Adrenal gland (tissue), 5 donors: Measurements from ENCODE around the gene CBLN3.

Source experiments
- POLR2A ChIP-seq, 2 donors: fragments of 450-650 bp; IDR thresholded peaks; one replicate each; pipeline ENCODE4 v1.6.1; 2017; ENCODE audit warnings: antibody characterized with exemption in 2 of 2, mild to moderate bottlenecking in 2 of 2, moderate library complexity in 1 of 2
- TF ChIP-seq, protein P1 (sequence below), 6 experiments: fragments of 450-650 bp in 4 of 6; fragments of 200-600 bp in 2 of 6; sonication (generic) in 1 of 6; IDR thresholded peaks; 1 replicate in 5 of 6; 2 replicates in 1 of 6; pipeline versions ENCODE4 v1.5.1 to v1.8.0; 2016 to 2021; ENCODE audit warnings: antibody characterized with exemption in 6 of 6, mild to moderate bottlenecking in 2 of 6, moderate library complexity in 1 of 6
- donor health status: DM: no; HTN: no; CAD: no.

DNA sequence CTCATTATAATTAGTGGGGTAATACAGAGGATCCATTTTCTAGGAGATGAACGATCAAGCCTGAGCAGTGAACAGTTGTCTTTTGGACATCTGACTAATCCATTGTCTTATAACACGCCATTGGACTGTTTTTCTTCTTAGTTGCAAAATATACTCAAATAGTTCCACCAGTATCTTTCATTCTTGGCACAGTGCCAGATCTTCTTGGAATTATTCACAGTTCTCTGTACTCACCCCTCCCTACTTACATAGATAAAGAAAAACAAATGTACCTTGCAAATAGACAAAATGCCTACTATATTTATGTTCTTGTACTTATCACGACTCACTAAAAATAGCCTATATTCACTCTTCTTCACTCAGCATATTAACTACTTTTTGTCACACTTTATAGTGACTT lies 3.8 kb downstream of the CBLN3 start:
- TF ChIP-seq, protein P1, sequence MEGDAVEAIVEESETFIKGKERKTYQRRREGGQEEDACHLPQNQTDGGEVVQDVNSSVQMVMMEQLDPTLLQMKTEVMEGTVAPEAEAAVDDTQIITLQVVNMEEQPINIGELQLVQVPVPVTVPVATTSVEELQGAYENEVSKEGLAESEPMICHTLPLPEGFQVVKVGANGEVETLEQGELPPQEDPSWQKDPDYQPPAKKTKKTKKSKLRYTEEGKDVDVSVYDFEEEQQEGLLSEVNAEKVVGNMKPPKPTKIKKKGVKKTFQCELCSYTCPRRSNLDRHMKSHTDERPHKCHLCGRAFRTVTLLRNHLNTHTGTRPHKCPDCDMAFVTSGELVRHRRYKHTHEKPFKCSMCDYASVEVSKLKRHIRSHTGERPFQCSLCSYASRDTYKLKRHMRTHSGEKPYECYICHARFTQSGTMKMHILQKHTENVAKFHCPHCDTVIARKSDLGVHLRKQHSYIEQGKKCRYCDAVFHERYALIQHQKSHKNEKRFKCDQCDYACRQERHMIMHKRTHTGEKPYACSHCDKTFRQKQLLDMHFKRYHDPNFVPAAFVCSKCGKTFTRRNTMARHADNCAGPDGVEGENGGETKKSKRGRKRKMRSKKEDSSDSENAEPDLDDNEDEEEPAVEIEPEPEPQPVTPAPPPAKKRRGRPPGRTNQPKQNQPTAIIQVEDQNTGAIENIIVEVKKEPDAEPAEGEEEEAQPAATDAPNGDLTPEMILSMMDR (IDR thresholded peaks at IDR 0.05): no peak
- no peak for TF ChIP-seq POLR2A (IDR thresholded peaks at IDR 0.05)
